ENCODE measurements around the gene CACNB4.
"Not testable (repeated sequence)": the region's sequence is repeated elsewhere in the genome, so short reads cannot be mapped to it uniquely, and the experiment has no call there.

The CACNB4 gene

DNA sequence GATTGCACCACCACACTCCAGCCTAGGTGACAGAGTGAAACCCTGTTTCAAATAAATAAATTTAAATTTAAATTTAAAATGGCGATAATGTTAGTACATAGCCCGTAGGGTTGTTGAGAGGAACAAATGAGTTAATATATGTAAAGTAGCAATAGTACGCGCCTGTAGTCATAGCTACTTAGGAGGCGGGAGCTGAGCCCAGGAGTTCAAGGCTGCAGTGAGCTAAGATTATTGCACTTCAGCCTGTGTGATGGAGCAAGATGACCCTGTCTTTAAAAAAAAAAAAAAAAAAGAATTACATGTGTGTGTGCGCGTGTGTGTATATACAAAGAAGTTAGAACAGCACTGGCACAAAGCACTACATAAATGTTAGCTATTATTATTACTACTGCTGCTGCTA, 153.2 kb downstream of the CACNB4 start:
- FAIRE-seq, result no peak

DNA sequence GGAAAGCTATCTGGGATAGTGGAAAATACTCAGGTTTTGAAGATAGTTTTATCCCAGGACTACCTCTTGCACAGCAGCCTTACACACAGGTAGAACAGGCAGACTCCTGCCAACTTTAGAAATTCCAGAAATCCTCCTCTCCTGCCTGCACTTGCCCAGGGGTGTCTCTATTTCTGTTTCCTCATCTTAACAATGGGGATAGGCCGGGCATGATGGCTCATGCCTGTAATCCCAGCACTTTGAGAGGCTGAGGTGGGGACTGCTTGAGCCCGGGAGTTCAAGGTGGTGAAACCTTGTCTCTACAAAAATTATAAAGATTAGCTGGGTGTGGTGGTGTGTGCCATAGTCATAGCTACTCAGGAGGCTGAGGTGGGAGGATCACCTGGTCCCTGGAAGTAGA, 153.7 kb downstream of the CACNB4 start:
- no peak for FAIRE-seq
- no peak for DNase-seq (ENCODE audit: insufficient read length, low spot score)
- TF ChIP-seq, protein P1, sequence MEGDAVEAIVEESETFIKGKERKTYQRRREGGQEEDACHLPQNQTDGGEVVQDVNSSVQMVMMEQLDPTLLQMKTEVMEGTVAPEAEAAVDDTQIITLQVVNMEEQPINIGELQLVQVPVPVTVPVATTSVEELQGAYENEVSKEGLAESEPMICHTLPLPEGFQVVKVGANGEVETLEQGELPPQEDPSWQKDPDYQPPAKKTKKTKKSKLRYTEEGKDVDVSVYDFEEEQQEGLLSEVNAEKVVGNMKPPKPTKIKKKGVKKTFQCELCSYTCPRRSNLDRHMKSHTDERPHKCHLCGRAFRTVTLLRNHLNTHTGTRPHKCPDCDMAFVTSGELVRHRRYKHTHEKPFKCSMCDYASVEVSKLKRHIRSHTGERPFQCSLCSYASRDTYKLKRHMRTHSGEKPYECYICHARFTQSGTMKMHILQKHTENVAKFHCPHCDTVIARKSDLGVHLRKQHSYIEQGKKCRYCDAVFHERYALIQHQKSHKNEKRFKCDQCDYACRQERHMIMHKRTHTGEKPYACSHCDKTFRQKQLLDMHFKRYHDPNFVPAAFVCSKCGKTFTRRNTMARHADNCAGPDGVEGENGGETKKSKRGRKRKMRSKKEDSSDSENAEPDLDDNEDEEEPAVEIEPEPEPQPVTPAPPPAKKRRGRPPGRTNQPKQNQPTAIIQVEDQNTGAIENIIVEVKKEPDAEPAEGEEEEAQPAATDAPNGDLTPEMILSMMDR (IDR thresholded peaks at IDR 0.05; ENCODE audit: insufficient read depth, missing control alignments), result no peak

More for the DNA sequence above, 153.2 kb downstream of the CACNB4 start:
- TF ChIP-seq, protein P1 (IDR thresholded peaks at IDR 0.05; ENCODE audit: insufficient read depth, missing control alignments), result no peak
- no peak for DNase-seq (ENCODE audit: insufficient read length, low spot score)

DNA sequence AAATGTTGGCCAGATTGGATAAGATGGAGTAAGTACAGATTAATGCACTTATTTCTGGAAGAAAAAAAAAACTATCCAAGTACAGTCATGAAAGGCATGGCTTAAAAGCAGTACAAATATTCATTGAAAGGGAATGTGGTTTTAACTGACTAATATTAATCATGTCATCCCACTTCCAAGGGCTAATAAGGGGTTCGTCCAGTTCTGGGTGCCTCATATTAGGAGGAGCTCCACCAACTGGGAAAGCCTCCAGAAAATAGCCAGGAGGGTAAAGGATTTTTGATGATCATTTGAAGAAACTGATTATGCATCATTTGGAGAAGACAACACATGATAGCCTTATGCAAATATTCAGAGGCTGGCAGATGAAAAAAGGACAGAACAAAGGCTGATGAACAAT, 155.4 kb downstream of the CACNB4 start:
- FAIRE-seq (no peak), DNase-seq (ENCODE audit: insufficient read length, low spot score) (no peak)
- TF ChIP-seq, protein P1 (IDR thresholded peaks at IDR 0.05; ENCODE audit: insufficient read depth, missing control alignments), result no peak

DNA sequence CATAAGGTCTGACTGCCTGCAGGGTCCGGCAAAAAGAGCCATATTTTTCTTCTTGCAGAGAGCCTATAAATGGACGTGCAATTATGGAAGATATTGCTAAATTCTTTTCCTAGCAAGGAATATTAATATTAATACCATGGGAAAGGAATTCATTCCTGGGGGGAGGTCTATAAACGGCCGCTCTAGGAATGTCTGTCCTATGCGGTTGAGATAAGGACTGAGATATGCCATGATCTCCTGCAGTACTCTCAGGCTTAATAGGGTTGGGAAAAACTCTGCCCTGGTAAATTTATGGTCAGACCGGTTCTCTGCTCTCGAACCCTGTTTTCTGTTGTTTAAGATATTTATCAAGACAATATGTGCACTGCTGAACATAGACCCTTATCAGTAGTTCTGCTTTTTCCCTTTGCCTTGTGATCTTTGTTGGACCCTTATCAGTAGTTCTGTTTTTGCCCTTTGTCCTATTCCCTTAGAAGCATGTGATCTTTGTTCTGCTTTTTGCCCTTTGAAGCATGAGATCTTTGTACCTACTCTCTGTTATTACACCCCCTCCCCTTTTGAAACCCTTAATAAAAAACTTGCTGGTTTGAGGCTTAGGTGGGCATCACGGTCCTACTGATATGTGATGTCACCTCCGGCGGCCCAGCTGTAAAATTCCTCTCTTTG, 156.2 kb downstream of the CACNB4 start:
- FAIRE-seq; DNase-seq (ENCODE audit: insufficient read length, low spot score): not testable (repeated sequence)

DNA sequence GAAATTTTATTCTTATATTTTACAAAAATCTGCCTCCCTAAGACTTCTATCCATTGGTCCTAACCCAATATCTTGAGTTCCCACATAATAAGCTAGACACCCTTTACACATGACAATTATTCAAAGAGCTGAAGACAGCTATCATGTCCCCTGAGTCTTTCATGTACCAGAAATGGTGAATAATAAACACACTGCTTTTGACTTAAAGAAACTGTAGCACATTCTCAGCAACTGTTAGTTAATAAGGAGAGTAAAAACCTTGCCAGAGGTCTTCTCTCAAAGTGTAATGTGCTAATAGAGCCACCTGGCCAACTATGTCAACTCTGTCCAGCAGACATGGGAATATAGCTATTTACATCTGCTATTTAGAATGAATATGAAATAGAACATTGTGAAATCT, 160.9 kb downstream of the CACNB4 start:
- no peak for FAIRE-seq
- TF ChIP-seq, protein P1 (IDR thresholded peaks at IDR 0.05; ENCODE audit: insufficient read depth, missing control alignments), result no peak
- no peak for DNase-seq (ENCODE audit: insufficient read length, low spot score)

DNA sequence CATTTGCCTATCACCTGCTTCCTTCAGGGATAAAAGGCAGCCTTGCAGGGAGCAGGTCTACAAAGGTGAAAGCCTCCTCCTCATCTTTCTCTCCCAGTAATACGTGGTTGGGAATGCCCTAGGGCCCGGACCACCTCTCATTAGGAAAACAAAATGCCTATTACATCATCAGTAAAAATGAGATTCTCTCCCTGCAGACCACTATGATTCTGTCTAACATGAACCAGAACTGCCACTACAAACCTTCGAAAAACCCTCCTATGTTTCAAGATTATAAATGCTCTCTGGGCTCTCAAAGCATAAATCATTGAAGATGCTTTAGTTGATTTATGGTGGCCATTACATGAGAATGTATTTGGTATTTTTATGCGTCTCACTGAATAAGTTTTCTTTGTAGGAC, 162.2 kb downstream of the CACNB4 start:
- TF ChIP-seq, protein P1 (IDR thresholded peaks at IDR 0.05; ENCODE audit: insufficient read depth, missing control alignments), result no peak
- no peak for DNase-seq (ENCODE audit: insufficient read length, low spot score)
- no peak for FAIRE-seq

DNA sequence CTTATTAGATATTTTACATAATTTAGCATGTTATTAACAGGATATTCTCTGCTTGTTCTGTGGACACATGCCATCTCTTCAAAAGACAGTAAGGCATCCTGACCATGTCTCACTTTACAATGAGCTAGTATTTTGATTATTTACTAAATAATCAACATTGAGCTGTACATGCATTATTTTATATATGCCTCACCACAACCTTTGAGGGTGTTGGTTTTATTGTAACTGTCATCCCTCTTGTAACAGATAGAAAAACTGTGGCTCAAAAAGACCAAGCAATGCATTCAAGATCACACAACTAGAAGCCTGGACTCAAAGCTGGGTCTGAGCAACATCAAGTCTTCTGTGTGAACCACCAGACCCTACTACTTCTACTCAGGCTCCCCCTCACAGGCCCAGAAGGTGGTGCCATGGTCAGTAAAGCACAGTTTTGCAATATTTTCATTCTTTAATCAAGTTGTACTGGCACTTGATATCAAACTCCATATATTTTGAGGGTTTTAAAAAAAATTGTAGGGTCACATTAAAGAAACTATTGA, 165.5 kb downstream of the CACNB4 start:
- TF ChIP-seq, protein P1 (IDR thresholded peaks at IDR 0.05; ENCODE audit: insufficient read depth, missing control alignments), result no peak
- FAIRE-seq, result no peak
- no peak for DNase-seq (ENCODE audit: insufficient read length, low spot score)

Data from D721Med (cell line).